T-cell (primary cell): Measurements from ENCODE around the gene MYL4. TPM values are rescaled to one million over a fixed set of nuclear protein-coding genes. Genes with fewer than 3 reads are reported as not detected.

ENCODE experiments used
- ATAC-seq, 4 experiments: fragments of 200-7000 bp in 3 of 4; fragments of 150-1000 bp in 1 of 4; cut with Tn5 transposase; replicated peaks in 1 of 4; 1 replicate in 3 of 4; 2 replicates in 1 of 4; pipeline ENCODE4 v1.10.0; 2021; ENCODE audit warnings: moderate library complexity in 3 of 4, mild to moderate bottlenecking in 2 of 4, moderate number of reproducible peaks in 1 of 4
- CTCF ChIA-PET, 2 donors: fragments of 300-600 bp; sonication (Branson Sonifier 250); formaldehyde crosslinking; loops; one replicate each; lab custom pipeline; 2022; ENCODE audit warnings: antibody characterized with exemption in 2 of 2; lab: Charles Lee
- POLR2A ChIA-PET, 2 donors: fragments of 300-600 bp; sonication (Branson Sonifier 250); formaldehyde crosslinking; loops; one replicate each; lab custom pipeline; 2022; ENCODE audit warnings: antibody characterized with exemption in 2 of 2; lab: Charles Lee
- DNase-seq, 35 experiments: peaks; one replicate each; pipeline versions ENCODE4 v3.0.0 to v3.0.0-alpha.2; 2013 to 2023
- H3K27ac ChIP-seq: one replicate; pipeline ENCODE4 v1.5.1; 2013; ENCODE audit warnings: low read length
- H3K27me3 ChIP-seq, 2 experiments: replicated peaks in 1 of 2; 1 replicate in 1 of 2; 2 replicates in 1 of 2; pipeline versions ENCODE4 v1.6.1 to v1.7.0; 2013; ENCODE audit warnings: low read length in 1 of 2, mixed read lengths in 1 of 2; ENCODE audit not compliant: control insufficient read depth in 2 of 2, insufficient read depth in 2 of 2; ENCODE audit errors: extremely low read depth in 1 of 2
- H3K36me3 ChIP-seq, 2 donors: 1 replicate in 1 of 2; 2 replicates in 1 of 2; pipeline versions ENCODE4 v1.6.1 to v1.7.0; 2013; ENCODE audit warnings: low read length in 1 of 2; ENCODE audit not compliant: control insufficient read depth in 2 of 2, insufficient read depth in 1 of 2; ENCODE audit errors: extremely low read depth in 1 of 2
- H3K4me1 ChIP-seq, 2 experiments: 1 replicate in 1 of 2; 2 replicates in 1 of 2; pipeline versions ENCODE4 v1.6.1 to v1.7.0; 2013; ENCODE audit warnings: low read length in 2 of 2, mixed read lengths in 1 of 2; ENCODE audit not compliant: insufficient read depth in 2 of 2, control insufficient read depth in 1 of 2; ENCODE audit errors: extremely low read depth in 1 of 2
- H3K4me3 ChIP-seq, 2 donors: 1 replicate in 1 of 2; 2 replicates in 1 of 2; pipeline versions ENCODE4 v1.5.1 to v1.7.0; 2013; ENCODE audit warnings: mild to moderate bottlenecking in 2 of 2, low read length in 1 of 2, moderate library complexity in 1 of 2; ENCODE audit not compliant: control insufficient read depth in 1 of 2; ENCODE audit errors: extremely low read depth in 1 of 2
- H3K9me3 ChIP-seq: 2 replicates; pipeline ENCODE4 v1.7.0; 2013
- H3K27ac Mint-ChIP-seq, 2 donors: one replicate each; pipeline ENCODE4 v1.8.0; 2020 to 2021; ENCODE audit warnings: mild to moderate bottlenecking in 2 of 2, mixed read lengths in 2 of 2
- H3K27me3 Mint-ChIP-seq, 2 donors: one replicate each; pipeline ENCODE4 v1.8.0; 2021 to 2022; ENCODE audit warnings: mixed read lengths in 2 of 2
- H3K36me3 Mint-ChIP-seq: one replicate; pipeline ENCODE4 v1.8.0; 2021; ENCODE audit warnings: mixed read lengths
- H3K4me1 Mint-ChIP-seq, 3 donors: one replicate each; pipeline ENCODE4 v1.8.0; 2020 to 2022; ENCODE audit warnings: mixed read lengths in 3 of 3, mild to moderate bottlenecking in 1 of 3
- H3K4me3 Mint-ChIP-seq, 3 donors: one replicate each; pipeline ENCODE4 v1.8.0; 2020 to 2022; ENCODE audit warnings: mild to moderate bottlenecking in 3 of 3, mixed read lengths in 3 of 3, moderate library complexity in 3 of 3
- H3K9me3 Mint-ChIP-seq, 3 donors: one replicate each; pipeline ENCODE4 v1.8.0; 2020 to 2022; ENCODE audit warnings: mixed read lengths in 3 of 3
- WGBS: methylation state at CpG from one replicate; pipeline ENCODE4 v1.1.5; 2013; ENCODE audit warnings: missing lambda C conversion rate; ENCODE audit not compliant: insufficient coverage; 5-methylcytosine and 5-hydroxymethylcytosine counted together
- total RNA-seq, 35 experiments: library from RNA in 6 of 35; stranded (reverse) in 6 of 35; fragments of 120-200 nt in 1 of 35; gene quantifications; one replicate each; pipeline versions ENCODE4 v1.2.1 to v1.2.4 and lab custom pipeline; 2013 to 2026

Gene MYL4
- total RNA-seq, 5 donors from 2014 or later (not counting 1 experiment from before 2014, with no cell fraction given), result not detected

DNA sequence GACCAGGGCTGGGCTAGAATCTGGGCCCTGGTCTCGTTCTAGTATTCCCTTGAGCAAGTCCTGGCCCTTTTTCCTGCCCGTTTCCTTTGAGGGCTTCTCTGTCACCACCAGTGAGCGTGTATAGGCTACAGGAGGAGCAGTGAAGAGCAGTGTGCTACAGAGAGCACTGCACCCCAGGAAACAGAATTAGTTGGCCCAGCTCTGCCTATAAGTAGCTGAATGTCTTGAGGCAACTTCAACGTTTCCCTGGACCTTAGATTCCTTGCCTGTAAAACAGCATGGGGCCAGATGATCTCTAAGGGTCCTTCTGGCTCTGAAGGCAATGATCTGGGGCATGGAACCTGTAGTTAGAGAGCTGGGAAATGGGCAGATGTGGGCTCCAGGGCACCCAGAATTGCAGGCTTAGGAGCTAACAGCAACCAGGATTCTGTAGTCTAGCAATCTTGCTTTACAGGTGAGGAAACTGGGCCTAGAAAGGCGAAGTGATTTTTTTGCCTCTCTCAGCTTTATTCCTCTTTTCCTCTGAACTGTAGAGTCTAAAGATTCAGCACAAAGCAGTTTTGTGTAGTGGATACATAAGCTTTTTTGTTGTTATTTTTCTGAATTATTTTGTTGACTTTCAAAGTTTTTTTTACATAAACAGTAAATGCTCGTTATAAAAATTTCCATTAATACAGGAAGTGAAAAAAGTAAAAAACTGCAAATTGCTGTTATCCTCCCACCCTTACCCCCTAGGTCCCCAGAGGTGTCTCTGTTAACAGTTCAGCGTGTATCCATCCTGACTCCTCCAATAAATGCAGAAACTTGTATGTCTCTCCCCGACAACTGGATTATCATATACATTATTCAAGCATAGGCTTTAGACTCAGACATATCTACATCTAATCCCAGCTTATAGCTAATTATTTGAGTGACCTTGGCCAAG, 1.7 kb upstream of the MYL4 start:
- DNase-seq (no peak), ATAC-seq (no peak)
- H3K36me3 Mint-ChIP-seq, result no peaks in the 10 kb centered on the region
- Histone ChIP-seq H3K4me1 (peaks cover 26 to 38% of the 10 kb centered on the region in 2 experiments), H3K4me3 (no peak overlapping the region), H3K36me3 (no peaks in the 10 kb centered on the region), H3K9me3 (no peaks in the 10 kb centered on the region), H3K27me3 (no peaks in the 10 kb centered on the region), H3K27ac (peak overlapping the region; percentile 86)
- H3K27me3 Mint-ChIP-seq, result no peaks in the 10 kb centered on the region
- peak overlapping the region; percentile 91 to 94 for H3K27ac Mint-ChIP-seq
- peaks cover 40 to 54% (median 48%) of the 10 kb centered on the region in 3 donors for H3K4me1 Mint-ChIP-seq
- no peaks in the 10 kb centered on the region for H3K9me3 Mint-ChIP-seq
- WGBS, result 69% methylated on average over 5 of the region's 8 CpGs
- no peak overlapping the region for H3K4me3 Mint-ChIP-seq
- CTCF ChIA-PET, result interaction anchor here in 1 of 2 donors (0.7 to 1.8 kb wide), 3 partner anchors 18 to 24 kb away, joined by 3 to 6 read pairs (median 3); no protein-coding TSS in a partner anchor
- POLR2A ChIA-PET, result no interaction called here

DNA sequence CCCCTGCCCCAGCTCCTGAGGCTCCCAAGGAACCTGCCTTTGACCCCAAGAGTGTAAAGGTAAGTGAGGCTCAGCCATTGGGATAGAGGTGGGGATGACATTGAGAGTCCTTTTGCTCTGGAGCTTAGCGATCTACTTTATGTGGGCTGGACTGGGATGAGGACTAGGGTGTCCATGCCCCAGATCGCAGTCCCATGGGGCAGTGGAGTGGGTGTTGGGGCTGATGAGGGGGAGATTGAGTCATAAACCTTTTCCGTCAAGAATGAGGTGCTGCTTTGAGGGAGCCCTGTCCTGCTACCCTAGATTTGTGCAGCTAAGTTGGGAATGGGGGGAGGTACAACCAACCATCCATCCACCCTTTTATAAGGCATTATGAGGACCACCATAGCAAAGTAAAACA, 351 bp downstream of the MYL4 start:
- DNase-seq (no peak), ATAC-seq (no peak)
- no peaks in the 10 kb centered on the region for H3K27me3 Mint-ChIP-seq
- H3K4me3 ChIP-seq, result no peak overlapping the region
- H3K27ac ChIP-seq, result no peak overlapping the region
- H3K4me1 Mint-ChIP-seq, result peaks cover 24 to 40% (median 35%) of the 10 kb centered on the region in 3 donors
- peak overlapping the region in 1 of 2 donors; percentile 11 for H3K27ac Mint-ChIP-seq
- no peaks in the 10 kb centered on the region for H3K9me3 ChIP-seq
- no peaks in the 10 kb centered on the region for H3K27me3 ChIP-seq
- POLR2A ChIA-PET, result no interaction called here
- CTCF ChIA-PET, result no interaction called here
- H3K4me3 Mint-ChIP-seq, result no peak overlapping the region
- H3K4me1 ChIP-seq, result peaks cover 15 to 28% of the 10 kb centered on the region in 2 experiments
- H3K9me3 Mint-ChIP-seq, result no peaks in the 10 kb centered on the region
- H3K36me3 Mint-ChIP-seq, result no peaks in the 10 kb centered on the region
- no peaks in the 10 kb centered on the region for H3K36me3 ChIP-seq
- 100% methylated on average over 2 of the region's 3 CpGs for WGBS

DNA sequence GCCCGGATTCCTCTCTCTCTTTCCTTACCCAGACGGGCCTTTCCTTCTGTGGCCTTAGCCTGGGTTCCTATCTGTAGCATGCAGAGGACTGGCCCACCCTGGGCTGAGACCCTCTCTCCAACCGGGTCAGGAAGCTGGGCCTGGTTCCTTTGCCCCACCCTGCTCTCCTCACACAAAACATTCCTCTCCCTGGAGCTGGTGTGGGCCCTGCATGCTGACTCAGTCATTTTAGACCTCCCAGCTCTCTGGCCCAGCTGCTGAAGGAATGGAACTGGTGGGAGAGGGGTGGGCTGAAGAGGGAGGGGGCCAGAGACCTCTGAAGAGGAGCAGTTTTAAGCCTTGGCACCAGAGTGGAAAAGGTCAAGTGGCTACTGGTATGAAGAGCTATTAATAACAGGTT, 957 bp downstream of the MYL4 start:
- Mint-ChIP-seq H3K4me1 (peaks cover 18 to 33% (median 29%) of the 10 kb centered on the region in 3 donors), H3K27me3 (no peaks in the 10 kb centered on the region), H3K4me3 (no peak overlapping the region), H3K27ac (no peak overlapping the region), H3K9me3 (no peaks in the 10 kb centered on the region), H3K36me3 (no peaks in the 10 kb centered on the region)
- Histone ChIP-seq H3K4me1 (peaks cover 12 to 22% of the 10 kb centered on the region in 2 experiments), H3K27me3 (no peaks in the 10 kb centered on the region), H3K27ac (no peak overlapping the region), H3K9me3 (no peaks in the 10 kb centered on the region), H3K36me3 (no peaks in the 10 kb centered on the region), H3K4me3 (no peak overlapping the region)
- ChIA-PET POLR2A (no interaction called here), CTCF (no interaction called here)
- WGBS, result no CpG with 5 or more reads among the region's 3 CpGs
- DNase-seq (no peak), ATAC-seq (no peak)

DNA sequence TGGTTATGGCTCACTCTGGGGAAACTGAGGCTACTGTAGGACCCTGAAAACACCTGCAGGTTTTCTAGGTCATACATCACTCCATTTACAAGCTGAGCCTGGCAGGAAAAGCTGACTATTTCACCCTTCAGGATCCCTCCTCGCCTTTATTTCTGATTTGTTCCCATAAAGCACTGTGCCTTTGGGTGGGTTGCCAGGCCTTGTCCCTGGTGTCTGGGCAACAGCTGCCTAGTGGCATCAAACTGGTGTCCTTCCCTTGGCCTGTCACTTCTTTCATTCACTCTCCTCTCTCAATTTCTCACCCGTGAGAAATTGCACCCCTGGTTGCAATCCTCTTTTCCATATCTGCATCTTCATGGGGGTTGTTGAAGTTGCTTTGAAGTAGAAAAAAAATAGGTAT, 1.6 kb downstream of the MYL4 start:
- CTCF ChIA-PET, result no interaction called here
- H3K4me3 Mint-ChIP-seq, result no peak overlapping the region
- H3K4me1 Mint-ChIP-seq, result peaks cover 11 to 27% (median 22%) of the 10 kb centered on the region in 3 donors

DNA sequence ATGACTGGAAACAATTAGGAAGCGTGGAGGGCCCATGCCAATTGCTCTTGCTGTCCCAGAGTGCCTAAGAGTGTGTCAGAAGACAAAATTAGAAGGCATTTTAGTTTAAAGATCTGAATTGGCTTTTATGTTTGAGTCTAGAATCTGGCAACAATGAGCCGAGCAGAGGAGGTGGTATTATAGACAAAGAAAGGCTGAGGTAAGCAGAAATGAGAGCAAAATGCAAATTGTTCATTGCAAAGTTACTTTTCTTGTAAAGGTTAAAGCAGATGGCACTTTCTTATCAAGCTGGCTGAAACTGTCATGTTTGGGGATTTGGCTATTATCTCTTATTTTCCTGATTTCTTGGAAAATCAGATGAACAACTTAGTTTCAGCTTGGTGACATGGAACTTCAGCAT, 3.3 kb downstream of the MYL4 start:
- H3K27ac Mint-ChIP-seq, result no peak overlapping the region
- ChIA-PET CTCF (no interaction called here), POLR2A (no interaction called here)
- no peaks in the 10 kb centered on the region for H3K9me3 ChIP-seq
- DNase-seq (no peak), ATAC-seq (no peak)
- H3K4me1 Mint-ChIP-seq, result peaks cover 0 to 18% (median 16%) of the 10 kb centered on the region in 3 donors
- 87% methylated on average over 2 of the region's 2 CpGs for WGBS
- no peak overlapping the region for H3K4me3 ChIP-seq
- no peaks in the 10 kb centered on the region for H3K36me3 ChIP-seq
- no peak overlapping the region for H3K27ac ChIP-seq
- H3K4me3 Mint-ChIP-seq, result no peak overlapping the region
- H3K4me1 ChIP-seq, result peaks cover 3 to 9% of the 10 kb centered on the region in 2 experiments
- H3K27me3 Mint-ChIP-seq, result no peaks in the 10 kb centered on the region
- no peaks in the 10 kb centered on the region for H3K9me3 Mint-ChIP-seq
- no peaks in the 10 kb centered on the region for H3K36me3 Mint-ChIP-seq
- H3K27me3 ChIP-seq, result no peaks in the 10 kb centered on the region

More for the DNA sequence above, 1.6 kb downstream of the MYL4 start:
- peaks cover 10 to 15% of the 10 kb centered on the region in 2 experiments for H3K4me1 ChIP-seq
- Mint-ChIP-seq H3K27ac (no peak overlapping the region), H3K9me3 (no peaks in the 10 kb centered on the region), H3K36me3 (no peaks in the 10 kb centered on the region), H3K27me3 (no peaks in the 10 kb centered on the region)
- H3K27me3 ChIP-seq, result no peaks in the 10 kb centered on the region
- no peaks in the 10 kb centered on the region for H3K9me3 ChIP-seq
- POLR2A ChIA-PET, result no interaction called here
- no peak for DNase-seq
- H3K36me3 ChIP-seq, result no peaks in the 10 kb centered on the region
- 100% methylated on average over 1 of the region's 2 CpGs for WGBS
- H3K4me3 ChIP-seq, result no peak overlapping the region
- ATAC-seq, result no peak
- no peak overlapping the region for H3K27ac ChIP-seq

DNA sequence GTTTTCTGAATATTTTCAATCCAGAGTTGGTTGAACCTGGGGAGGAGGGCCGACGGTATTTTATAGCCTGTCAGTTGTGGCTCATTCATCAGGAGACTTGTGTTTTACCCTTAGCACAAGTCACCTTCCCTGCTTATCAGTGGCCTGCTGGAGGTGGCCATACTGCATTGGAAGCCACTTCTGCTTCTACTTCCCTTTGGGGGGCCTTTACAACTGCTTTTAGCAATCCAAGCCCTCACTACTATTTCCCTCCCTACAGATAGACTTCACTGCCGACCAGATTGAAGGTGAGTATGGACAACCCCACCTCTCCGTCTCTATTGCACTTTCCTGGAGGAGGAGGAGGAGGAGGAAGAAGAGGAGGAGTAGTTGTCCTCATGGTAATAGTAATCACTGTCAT, 4.4 kb downstream of the MYL4 start:
- CTCF ChIA-PET, result no interaction called here
- POLR2A ChIA-PET, result no interaction called here
- peaks cover 4 to 18% of the 10 kb centered on the region in 2 experiments for H3K4me1 ChIP-seq
- no peak for ATAC-seq
- Mint-ChIP-seq H3K4me3 (no peak overlapping the region), H3K4me1 (peaks cover 3 to 17% (median 14%) of the 10 kb centered on the region in 3 donors), H3K27ac (no peak overlapping the region), H3K9me3 (no peaks in the 10 kb centered on the region), H3K27me3 (no peaks in the 10 kb centered on the region), H3K36me3 (no peaks in the 10 kb centered on the region)
- no peaks in the 10 kb centered on the region for H3K9me3 ChIP-seq
- H3K27ac ChIP-seq, result no peak overlapping the region
- no peaks in the 10 kb centered on the region for H3K27me3 ChIP-seq
- DNase-seq, result no peak
- H3K4me3 ChIP-seq, result no peak overlapping the region
- H3K36me3 ChIP-seq, result no peaks in the 10 kb centered on the region
- 67% methylated on average over 2 of the region's 4 CpGs for WGBS
